Lower leg skin (tissue), 3 donors: Measurements from ENCODE around the gene OR52E8.

Experiments used
- CTCF ChIP-seq, 3 donors: fragments of 450-650 bp; IDR thresholded peaks; one replicate each; pipeline ENCODE4 v1.5.1; 2016; ENCODE audit warnings: antibody characterized with exemption in 3 of 3, mild to moderate bottlenecking in 3 of 3, moderate library complexity in 2 of 3
- POLR2A ChIP-seq, 2 donors: fragments of 450-650 bp; IDR thresholded peaks; one replicate each; pipeline ENCODE4 v1.6.1; 2016 to 2017; ENCODE audit warnings: antibody characterized with exemption in 2 of 2, mild to moderate bottlenecking in 1 of 2, moderate library complexity in 1 of 2

- TF ChIP-seq CTCF (IDR thresholded peaks at IDR 0.05) (no peak), POLR2A (IDR thresholded peaks at IDR 0.05) (no peak)
Observed at GRCh38 chr11:5878564-5878963, 21.1 kb upstream of the OR52E8 start.
